NCI-H1694 treated with DMSO at 0.1 percent for 48 hours (cell line): ENCODE data around the gene OR56A3.
A peak's percentile ranks its signal among the peaks of the same experiment; 100 is the strongest.

Experiments used
- DNase-seq: peaks from one replicate; lab custom pipeline; 2025; lab: John Stamatoyannopoulos, UW

The OR56A3 gene

DNA sequence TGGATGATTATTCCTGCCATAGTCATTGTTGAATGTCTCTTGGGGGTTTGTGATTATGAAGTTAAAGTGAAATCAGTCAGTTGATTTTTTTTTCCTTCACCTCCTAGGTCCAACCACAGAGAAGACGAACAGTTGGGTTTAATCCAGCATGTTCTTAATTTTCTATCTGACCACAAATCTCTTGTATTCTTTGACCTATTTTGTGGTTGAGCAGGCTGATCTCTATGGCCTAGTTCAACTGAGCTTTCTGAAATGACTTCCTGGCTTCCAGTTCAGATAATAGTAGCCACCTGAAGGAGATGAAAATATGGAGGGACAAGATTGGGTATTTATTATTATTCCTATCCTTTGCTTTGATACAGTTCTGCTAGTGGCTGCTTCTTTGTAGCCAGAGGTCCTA, 31.5 kb downstream of the OR56A3 start:
- DNase-seq, result no peak

DNA sequence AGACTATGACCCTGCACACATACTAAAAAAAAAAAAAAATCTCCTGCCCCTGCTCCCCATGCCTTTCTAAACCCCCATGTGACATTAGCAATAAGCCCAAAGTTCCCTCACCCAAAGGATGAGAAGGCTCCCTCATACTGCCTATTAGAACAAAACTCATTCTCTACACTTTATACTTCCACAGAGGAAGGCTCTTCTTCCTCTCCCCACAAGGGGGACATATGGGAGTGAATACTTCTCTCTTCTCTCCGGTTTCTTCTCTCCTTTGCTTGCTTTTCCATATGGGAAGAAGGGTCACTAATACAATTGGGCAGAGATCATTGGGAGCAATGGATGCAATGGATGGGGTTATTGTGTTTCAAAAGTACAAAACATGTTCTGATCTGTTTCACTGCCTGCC, 41.4 kb downstream of the OR56A3 start:
- no peak for DNase-seq

DNA sequence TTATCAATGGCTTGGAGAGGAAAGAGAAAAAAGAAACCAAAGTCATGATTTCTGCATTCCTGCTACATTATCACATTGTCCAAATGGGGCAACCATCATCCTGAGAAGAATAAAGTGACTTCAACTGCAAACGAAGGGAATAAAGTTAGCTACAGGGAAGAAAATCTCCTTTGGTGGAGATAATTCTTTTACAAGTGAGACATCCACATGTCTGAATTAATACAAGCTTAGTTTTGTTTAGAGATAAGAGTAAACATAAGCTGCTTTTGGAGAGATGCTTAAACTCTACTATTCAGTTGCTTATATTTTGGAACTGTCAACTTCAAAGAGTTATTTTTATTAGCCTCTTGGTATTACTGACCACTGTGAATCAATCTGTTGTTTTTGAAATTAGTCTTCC, 44.8 kb downstream of the OR56A3 start, which contains the start of gene OR52L1:
Gene OR52L1 (minus strand): TSS at position 101 of the 400 bp plus-strand sequence. CDS start 55 bp downstream, at position 46.
- no peak for DNase-seq

DNA sequence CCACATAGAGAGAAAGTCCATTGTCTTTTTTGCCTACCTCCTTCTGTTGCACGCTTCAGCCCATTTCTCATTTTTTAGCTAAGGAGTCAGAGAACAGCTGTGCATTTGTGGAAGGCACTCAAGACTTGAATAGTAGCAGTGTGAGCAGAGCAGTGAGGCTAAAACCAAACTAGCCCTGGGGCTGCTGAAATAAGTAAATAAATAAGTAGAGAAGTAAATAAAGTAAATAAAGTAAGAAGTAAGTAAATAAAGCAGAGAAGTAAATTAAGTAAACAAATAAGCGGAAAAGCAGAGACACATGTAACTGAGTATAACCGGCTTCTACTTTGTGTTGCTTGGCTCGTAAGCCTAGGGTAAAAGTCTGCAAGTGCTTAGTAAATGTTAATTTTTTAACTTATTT, 47.2 kb downstream of the OR56A3 start:
- DNase-seq, result no peak

DNA sequence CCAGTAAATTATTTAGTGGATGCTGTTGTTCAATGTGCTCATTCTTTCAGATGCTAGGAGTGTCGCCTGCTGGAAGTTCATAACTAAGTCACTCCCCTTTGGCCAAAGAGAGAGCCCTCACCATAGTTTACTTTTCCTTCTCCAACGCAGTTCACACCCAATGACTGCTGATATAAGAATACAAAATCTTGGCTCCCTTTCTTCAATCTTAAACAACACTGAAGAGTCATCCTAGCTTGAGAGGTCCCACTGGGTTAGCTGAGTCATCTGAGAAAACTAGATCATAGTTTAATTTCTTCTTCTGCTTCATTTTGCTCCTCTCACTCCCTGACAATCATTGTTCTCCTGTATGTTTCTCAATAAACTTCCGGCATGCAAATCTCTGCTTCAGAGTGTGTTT, 50.1 kb downstream of the OR56A3 start:
- DNase-seq, result no peak

DNA sequence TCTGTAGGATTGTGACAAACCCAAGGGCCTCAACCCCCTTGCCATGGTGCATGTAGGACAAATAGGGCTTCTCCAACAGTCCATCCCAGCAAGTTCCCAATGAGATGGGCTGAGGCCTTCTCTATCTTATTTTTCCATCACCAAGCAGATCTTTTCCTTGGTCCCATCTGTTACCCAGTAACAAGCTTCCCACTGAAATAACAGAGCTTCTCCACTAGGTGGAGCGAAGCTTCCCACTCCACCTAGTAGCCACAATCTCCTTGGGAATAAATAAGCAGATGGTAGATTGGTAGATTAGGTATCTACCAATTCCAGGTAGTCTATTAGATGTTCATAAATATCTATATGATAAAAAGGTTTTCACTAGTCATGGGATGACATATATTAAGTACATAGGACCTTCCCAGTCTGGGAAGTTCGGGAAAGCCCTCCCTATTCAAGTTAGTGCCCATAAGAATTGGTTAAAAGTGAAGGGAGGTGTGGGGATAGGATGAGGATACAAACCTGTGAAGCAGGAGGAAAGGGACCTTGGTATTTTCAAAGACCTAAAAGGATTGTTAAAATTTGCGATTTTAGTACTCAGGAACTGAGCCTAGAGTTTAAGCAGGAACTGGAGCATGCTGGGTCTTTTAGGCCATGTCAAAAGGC, 50.7 kb downstream of the OR56A3 start:
- DNase-seq, result peak; percentile 6

DNA sequence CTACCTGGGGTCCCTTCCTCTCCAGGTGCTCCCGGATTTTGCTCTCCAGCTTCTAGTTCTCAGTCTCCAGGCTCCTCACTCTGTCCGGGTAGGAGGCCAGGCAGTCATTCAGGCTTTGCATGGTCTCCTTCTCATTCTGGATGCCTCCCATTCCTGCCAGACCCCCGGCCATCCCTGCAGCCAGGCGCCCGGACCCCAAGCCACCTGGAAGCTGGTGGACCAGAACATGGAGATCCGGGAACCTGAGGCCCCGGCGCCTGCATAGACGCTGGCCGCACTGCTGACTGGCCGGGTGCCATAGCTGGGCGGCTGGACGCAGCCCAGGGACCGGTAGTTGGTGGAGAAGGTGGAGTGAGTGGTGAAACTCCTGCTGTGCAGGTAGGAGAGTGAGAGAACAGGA, 52.7 kb downstream of the OR56A3 start:
- DNase-seq, result no peak
